DMS 273 treated with DMSO at 0.1 percent for 48 hours (cell line): Measurements from ENCODE around the gene CROCC.
A peak's percentile ranks its signal among the peaks of the same experiment; 100 is the strongest.
"Not testable (repeated sequence)": the region's sequence is repeated elsewhere in the genome, so short reads cannot be mapped to it uniquely, and the experiment has no call there.

Experiments used
- DNase-seq: peaks from one replicate; lab custom pipeline; 2025; lab: John Stamatoyannopoulos, UW

Gene CROCC

DNA sequence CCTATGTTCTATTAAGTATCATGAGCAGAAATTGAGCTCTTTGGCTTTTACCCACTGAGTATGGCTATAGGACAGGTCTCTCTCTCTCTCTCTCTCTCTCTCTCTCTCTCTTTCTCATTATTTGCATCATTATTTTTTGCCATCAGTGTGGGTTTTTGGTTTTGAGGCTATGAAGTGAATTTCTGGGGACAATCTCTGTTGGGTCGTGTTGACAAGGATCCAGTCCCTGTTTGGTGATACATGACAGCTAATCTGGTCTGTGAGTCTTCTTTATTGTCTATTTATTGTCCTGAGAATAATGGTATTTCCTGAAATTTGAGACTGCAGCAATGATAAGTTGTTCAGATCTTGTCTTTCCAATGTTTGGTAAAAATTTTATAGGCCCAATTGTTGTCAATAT lies 24.1 kb upstream of the CROCC start:
- DNase-seq: not testable (repeated sequence)

DNA sequence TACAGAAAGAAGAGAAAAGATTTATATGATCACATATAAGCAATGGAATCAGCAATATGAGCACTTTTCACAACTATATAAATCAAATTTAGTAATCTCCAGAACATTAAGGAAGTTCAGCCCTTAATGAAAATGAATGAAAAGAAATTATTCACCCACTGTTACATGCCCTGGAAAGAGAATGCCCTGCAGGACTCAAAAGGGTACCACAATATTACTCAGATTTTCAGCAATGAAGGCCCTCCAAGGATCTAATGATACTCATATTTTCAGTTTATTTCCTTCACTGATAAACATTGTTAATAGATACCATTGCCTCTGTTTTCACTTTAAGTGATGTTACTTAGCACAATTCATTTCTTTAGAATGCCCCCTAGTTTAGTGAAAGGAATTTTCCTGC lies 23.4 kb upstream of the CROCC start:
- not testable (repeated sequence) for DNase-seq

DNA sequence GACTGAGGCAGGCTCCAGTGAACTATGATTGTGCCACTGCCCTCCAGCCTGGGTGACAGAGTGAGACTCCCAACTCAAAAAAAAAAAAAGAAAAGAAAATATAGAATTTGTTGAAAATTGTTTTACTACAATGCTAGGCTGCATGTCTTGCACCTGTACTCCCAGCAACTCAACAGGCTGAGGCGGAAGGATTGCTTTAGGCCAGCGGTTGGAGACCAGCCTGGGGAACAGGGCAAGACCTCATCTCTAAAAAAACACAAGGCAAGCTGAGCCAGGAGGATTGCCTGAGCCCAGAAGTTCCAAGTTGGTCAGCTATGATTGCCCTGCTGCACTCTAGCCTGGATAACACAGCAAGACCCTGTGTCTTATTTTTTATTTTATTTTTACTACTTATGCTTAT lies 22.7 kb upstream of the CROCC start:
- not testable (repeated sequence) for DNase-seq

DNA sequence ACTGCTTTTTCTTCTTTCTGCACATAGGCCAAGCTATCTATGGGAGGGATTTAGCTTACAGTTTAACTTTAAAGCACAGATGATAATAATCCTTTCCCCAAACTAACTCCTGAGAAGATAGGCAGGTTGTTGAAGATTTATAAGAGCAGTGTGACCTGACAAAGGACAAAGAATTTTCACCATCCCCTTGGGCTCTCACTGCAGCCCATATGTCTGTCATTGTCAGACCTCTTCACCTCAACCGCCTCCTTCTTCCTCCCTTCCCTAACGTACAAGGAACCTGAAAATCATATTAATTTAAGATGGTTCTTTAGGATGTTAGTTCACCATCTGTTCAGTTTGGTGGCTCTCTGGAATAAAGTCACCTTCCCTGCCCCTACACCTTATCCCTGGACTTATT lies 21.0 kb upstream of the CROCC start:
- DNase-seq: peak; percentile 18

DNA sequence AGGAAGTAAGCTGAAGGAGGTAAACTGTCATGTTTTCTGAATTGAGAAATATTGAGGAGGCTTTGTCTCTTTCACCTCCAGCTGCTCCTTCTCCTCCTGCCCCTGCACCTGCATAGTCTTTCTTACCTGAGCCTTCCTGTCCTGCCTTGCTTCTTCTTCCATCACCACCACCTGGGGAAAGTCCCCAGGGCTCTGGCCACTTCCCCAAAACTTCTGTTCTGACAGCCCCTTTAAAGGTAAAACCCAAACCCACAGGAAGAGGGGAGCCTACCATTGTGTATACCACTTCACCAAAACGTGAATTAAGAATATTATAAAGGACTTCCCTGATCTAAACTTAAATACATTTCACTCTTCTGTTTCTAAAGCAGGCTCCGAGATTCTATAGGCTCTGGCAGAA lies 20.4 kb upstream of the CROCC start:
- not testable (repeated sequence) for DNase-seq

DNA sequence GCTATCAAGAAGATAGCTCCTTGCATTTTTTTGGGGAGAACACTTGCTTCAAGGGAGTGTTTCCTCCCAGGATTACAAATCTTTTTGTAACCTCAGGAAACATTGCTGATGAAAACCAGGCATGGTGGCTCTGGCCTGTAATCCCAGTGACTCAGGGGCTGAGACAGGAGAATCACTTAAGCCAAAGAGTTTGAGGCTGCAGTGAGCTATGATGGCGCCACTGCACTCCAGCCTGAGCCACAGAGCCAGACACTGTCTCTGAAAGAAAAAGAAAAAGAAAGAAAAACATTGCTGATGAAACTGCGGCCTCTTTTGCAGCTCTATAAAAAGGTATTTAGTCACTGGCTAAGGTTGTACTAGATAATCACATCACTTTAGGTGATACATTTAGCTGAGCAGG lies 18.7 kb upstream of the CROCC start:
- DNase-seq: no peak

DNA sequence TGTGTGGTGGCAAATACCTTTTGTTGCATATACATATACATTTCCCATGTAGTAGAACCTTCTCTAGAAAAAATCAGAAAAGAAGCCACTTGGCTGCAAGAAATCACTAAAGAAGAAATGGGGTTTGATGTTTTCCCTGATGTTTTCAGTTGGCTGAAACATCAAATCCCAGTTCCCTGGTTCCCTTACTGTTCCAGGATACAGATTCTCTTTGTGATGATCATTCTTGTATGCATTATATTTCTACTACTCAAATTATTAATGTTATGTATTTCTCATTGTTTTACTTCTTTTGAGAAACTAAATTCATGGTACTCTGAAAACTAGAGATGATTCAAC lies 18.3 kb upstream of the CROCC start:
- no peak for DNase-seq

DNA sequence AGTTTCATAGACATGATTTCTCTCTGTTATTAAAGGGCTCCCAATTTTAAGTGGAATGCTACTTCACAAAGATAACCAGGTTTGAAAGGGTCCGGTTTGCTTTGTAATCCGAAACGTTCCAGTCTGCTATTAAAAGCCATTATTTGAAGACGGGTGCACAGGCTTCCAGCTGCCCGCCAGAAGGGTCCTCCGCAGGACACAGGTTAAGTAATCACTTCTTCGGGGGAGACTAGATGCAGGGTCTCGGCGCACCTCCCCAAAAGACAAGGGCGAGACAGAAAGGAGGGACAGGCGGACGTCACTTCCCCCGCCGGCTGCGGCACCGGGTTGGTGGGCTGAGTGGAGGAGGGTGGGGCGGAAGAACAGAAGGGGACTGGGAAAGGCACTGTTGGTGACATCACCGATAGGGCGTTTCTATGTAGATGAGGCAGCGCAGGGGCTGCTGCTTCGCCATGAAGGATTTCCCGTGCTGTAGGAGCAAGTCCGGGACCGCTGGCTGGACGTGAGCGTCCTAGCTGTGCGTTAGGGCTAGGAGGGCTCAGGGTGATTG lies 17.1 kb upstream of the CROCC start:
- peak; percentile 98 for DNase-seq

DNA sequence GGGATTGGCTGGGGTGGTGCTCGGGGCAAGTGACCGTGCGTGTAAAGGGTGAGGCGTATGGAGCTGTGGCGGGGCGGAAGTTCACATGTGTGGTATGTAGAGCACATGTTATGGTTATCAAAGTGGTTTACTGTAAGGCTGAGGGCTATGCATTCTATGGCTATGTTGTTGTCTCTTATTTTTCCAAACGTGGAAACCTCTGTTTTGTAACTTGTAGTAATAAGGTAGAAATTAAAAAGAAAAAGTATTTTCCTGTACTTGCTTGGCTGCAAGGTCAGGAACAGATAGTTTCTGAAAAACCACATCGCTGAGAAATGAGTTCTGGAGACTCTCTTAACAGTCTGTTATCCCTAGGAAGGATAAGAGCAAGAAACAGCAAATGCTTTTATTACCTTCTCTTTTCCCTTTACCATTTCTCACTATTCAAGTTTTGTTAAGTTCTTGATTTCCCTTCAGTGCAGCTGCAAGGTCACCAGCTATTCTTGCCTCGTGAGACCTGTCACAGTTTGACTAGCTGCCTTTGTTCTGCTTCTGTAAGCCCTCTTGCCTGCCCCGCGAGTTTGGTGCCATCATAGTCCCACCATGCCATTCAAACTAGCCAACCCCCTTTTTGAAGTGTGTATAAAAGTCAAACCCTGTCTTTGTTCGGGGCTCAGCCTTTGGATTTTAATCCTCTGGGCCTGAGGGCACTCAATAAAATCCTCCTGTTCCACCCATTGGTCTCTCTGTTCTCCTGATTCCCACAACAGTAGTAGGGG lies 16.4 kb upstream of the CROCC start:
- peak; percentile 99 for DNase-seq

DNA sequence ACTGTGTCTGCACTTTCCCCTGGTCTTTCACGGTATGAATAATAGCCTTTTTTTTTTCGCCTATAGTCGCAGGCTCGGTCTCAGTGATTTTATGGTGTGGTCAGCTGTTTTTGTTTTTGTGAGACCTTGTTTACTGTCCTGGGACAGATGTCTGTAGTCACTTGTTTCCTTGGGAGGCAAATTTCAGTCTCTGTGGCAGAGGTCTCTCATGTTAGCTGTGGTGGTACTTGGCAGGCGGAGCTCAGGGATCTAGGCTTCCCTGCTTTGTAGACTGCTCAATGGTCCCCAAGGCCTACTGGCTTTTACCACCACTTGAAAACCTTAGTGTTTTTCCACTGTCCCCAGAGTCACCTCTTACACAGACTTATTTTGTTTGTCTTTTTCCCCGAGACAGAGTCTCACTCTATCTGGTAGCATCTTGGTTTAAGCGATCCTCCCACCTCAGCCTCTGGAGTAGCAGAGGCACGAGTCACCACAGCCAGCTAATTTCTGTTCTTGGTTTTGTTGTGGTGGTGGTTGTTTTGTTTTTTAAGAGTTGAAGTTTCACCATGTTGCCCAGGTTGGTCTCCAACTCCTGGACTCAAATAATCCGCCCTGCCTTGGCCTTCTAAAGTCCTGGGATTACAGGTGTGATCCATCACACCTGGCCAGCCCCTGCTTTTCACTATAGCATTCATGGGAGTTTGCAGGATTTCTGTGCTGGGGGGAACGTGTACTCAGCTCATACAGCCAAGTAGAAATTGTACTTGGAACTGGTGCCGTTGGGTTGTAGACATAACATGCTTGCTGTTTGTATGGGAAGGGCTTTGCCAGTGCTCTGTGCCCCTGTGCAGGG lies 15.6 kb upstream of the CROCC start:
- DNase-seq: no peak

DNA sequence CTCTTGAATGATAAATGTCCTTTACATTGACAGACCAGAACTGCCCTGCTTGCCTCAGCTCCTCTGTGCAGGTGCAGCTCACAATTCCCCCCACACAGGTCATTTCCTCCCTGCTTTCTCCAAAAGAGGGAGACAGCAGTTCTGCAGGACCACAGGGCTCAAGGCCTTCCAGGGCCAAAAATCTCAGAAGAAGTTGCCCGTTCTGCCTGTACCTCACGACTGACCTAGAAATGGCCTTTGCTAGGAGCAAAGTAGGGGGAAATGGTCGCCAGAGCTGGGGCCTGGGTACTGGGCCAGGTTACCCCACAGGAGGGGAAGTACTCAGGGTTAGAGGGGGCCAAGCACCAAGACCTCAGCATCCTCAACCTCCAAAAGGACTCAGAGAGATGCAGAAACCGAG lies 14.9 kb upstream of the CROCC start:
- DNase-seq: no peak

DNA sequence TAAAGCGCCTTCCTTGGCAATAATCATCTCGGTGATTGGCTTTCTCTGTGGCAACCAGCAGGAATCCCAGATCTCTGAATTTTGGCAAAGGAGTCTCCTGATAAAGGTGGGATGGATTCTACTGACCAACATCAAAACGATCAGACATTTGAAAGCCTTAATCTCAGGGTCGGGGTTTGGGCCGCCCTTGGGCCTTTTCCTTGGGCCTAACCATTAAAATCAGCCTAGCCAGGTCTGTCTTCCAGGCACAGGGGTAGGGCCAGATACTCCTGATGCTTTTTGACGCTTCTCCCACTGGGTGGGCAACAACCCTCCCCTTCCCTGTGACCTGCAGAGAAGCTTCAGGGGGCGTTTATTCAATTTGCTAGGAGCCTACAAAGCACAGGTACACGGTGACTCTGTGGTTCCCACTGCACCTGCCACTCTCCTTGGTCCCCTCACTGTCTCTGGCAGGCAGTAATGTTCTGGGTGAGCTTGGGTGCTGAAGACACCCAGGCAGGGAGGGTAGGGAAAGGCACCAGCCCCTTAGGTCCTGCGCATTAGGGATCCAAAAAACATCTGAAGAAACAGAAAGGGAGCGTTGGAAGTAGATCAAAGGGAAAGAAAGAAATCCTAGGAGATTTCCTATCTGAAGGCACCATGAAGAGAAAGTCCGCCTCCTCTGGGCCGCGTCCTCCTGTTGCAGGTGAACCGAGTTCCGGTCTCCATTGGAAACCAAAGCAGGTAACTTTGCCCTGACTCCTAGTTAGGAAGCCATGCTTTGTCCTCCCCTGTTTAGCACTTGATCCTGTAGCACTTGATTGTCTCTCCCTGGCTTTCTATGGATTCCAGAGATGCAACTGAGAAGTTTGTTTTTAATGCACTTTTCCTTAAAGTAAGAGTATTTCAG lies 13.6 kb upstream of the CROCC start:
- DNase-seq: no peak

DNA sequence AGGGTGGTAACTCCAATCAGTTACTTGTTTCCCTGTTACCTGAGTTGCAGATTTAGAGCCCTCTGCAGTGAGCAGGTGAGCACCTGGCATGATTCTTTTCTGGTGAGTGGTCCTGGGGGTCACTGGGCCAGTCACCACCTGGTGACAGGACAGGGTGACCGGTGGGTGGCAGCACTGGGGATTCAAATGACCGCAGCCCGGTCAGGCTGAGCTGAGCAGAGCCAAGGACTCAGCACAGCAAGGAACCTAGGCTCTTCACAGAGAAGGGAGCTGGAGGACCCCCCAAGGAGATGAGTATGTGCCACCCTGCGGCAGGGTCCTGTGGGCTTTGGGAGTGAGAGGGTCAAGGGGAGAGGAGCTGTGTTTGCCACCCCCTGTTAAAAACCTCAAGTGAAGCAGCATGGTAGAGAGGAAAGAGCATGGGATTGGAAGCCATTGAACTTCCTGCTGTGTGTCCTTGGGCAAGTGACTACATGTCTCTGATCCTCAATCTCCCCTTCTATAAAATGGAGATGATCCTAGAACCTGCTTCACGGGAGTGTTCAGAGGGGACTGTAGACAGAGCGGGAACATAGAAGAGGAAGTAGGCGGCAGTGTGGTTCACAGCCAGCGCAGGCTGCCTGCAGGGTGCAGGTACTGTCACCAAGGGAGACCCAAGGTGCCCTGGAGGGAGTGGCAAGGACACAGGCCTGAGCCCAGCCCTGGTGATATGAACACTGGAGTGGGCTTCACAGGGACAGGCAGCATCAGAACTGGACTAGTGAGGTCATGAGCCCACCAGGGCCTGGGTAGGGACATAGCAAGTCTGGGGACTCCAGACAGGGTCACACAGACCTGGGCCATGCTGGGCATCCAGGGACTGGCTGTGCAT lies 9.6 kb upstream of the CROCC start:
- not testable (repeated sequence) for DNase-seq

DNA sequence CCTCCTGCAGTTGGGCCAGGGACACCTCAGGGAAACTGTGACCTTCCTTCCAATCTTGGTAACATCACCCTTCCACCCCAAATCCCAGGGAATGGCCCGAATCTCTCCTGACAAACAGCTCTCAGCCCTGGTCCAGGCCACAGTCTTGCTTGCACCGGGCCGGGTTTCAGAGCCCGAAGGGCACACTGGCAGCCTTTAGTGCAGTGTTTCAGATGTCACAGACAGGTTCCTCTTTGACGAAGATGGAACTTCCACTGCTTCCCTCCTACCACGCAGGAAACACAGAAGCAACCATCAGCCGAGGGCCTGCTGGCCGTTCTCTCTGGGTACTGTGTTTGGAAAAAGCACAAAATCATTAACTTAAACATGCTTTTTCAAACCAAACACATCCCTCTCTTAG lies 9.0 kb upstream of the CROCC start:
- DNase-seq: not testable (repeated sequence)

DNA sequence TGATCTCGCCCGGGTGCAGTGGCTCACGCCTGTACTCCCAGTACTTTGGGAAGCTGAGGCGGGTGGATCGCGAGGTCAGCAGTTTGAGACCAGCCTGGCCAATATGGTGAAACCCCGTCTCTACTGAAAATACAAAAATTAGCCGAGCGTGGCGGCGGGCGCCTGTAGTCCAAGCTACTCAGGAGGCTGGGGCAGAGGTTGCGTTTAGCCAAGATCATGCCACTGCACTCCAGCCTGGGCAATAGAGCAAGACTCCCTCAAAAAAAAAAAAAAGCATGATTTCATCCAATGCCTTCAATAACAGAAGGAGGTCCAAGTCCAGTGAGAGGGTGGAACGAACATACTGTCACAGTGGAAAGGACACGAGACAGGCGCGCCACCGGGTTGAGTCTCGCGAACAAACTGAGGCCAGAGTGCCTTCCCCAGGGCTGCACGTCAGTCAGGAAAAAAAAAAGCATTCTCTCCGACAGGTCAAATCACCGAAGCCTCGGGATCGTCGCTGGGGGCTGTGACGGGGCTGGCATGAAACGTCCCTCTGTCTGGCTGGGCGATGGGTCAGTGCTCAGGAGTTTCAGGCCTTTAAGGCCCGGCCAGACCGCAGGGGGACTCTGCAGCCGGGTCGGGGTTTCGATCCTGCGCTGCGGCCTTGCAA lies 8.4 kb upstream of the CROCC start:
- no peak for DNase-seq

DNA sequence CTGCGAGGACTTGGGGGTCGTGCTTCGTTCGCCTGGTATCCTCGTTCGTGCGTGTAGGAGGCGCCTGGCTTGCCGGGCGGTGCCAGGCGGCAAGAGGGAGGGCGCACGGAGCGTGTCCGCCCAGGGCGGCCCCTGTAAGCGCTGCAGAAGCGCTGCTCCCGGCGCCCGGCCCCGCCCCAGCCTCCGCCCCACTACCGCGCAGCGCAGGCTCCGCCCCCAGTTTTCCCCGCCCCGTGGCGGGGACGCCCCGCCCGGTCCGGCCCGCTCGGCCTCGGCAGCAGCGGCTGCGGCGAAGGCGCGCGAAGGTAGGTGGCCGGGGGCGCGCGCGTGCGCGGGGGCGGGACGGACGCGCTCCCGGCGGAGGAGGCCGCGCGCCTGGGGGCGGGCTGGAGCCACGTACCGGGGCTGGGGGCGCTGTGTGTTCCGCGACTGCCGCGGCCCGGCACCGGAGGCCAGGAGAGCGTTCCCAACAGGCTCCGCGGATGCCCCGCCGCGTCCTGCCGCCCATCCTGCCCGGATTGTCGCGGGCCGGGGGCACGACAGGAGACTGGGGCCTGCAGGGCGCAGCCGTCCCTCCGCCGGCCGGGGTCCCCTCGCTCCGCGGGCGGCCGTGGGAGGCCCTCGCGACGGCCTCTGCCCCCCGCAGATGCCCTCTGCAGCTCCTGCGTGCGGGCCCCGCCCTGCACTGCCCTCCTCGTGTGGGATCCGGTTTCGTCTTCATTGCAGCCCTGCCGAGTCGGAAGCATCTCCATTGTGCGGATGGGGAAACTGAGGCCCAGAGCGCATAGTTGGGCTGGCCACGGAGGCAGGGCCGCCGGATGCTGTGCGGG lies 7.7 kb upstream of the CROCC start:
- peak; percentile 93 for DNase-seq

DNA sequence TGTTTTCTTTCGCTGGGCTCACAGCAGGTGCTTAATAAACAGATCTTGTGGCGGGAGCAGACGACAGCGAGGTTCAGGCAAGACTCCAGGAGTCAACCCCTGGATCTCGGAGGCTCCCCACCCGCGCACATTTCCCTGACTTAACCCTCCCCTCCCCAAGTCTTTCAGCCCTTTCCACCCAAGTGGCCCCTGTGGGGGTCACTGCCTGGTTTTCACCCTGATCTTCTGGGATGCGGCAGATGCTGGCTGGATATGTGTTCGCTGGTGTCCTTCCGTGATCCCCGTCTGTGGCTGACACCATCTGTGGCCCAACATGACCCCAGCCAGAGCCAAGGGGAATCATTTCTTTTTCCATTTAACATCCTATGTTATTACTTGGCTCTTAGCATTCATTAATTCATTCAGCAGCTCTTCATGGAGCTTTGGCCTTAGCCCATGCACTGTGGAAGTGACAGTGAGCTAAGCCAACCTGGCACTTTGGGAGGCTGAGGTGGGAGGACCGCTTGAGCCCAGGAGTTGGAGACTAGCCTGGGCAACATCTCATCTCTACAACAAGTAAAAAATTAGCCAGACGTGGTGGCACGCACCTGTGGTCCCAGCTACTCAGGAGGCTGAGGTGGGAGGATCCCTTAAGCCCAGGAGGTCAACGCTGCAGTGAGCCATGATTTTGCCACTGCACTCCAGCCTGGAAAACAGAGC lies 6.7 kb upstream of the CROCC start:
- peak; percentile 58 for DNase-seq

DNA sequence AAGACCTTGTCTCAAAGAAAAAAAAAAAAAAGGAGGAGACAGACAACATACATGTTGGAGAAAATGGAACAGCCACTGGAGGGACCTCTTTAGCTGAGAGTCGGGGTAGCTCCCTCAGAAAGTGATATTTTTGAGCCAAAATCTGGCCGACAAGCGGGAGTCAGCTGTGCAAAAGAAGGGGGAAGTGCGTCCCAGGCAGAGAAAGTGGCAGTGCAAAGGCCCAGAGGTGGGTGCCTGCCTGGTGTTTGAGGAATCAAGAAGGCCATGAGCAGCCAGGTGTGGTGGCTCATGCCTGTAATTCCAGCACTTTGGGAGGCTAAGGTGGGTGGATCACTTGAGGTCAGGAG lies 6.1 kb upstream of the CROCC start:
- DNase-seq: no peak
